DND-41 (cell line): ENCODE data around the gene C2CD2.

Experiments
- ATAC-seq: fragments of 200-7000 bp; cut with Tn5 transposase; 3 replicates; pipeline ENCODE4 v1.9.1; 2021; ENCODE audit warnings: low read depth; ENCODE audit not compliant: insufficient read depth
- DNase-seq: peaks from one replicate; pipeline ENCODE4 v3.0.0-alpha.2; 2020
- H2AFZ ChIP-seq: 2 replicates; pipeline ENCODE4 v1.6.0; 2012; ENCODE audit warnings: low read depth, low read length
- H3K27ac ChIP-seq: 2 replicates; pipeline ENCODE4 v1.5.1; 2012; ENCODE audit warnings: low read length, inconsistent platforms
- H3K27me3 ChIP-seq: fragments of 200-600 bp; sonication (generic); 2 replicates; pipeline ENCODE4 v1.6.0; 2012; ENCODE audit warnings: low read length, mild to moderate bottlenecking, inconsistent platforms; ENCODE audit not compliant: insufficient read depth, poor library complexity
- H3K36me3 ChIP-seq: 2 replicates; pipeline ENCODE4 v1.5.1; 2012; ENCODE audit warnings: low read length, inconsistent platforms; ENCODE audit not compliant: insufficient read depth
- H3K4me1 ChIP-seq: 2 replicates; pipeline ENCODE4 v1.5.1; 2012; ENCODE audit warnings: mild to moderate bottlenecking, low read length; ENCODE audit not compliant: insufficient read depth
- H3K4me2 ChIP-seq: 2 replicates; pipeline ENCODE4 v1.6.0; 2012; ENCODE audit warnings: mild to moderate bottlenecking, moderate library complexity, low read length, inconsistent platforms; ENCODE audit not compliant: insufficient read depth
- H3K4me3 ChIP-seq, 2 experiments: fragments of 200-600 bp in 1 of 2; shearing (Covaris generic) in 1 of 2; 2 replicates each; pipeline ENCODE4 v1.5.1; 2012 to 2016; ENCODE audit warnings: inconsistent platforms in 2 of 2, low read length in 2 of 2, mild to moderate bottlenecking in 2 of 2, low read depth in 1 of 2, moderate library complexity in 1 of 2
- H3K79me2 ChIP-seq: 2 replicates; pipeline ENCODE4 v1.6.0; 2012; ENCODE audit warnings: low read length, inconsistent platforms; ENCODE audit not compliant: insufficient read depth
- H3K9ac ChIP-seq: 2 replicates; pipeline ENCODE4 v1.6.0; 2012; ENCODE audit warnings: low read depth, mild to moderate bottlenecking, inconsistent platforms, low read length, moderate library complexity
- H3K9me3 ChIP-seq: 2 replicates; pipeline ENCODE4 v1.5.1; 2012; ENCODE audit warnings: low read length, moderate library complexity, mild to moderate bottlenecking, inconsistent platforms; ENCODE audit not compliant: insufficient read depth, severe bottlenecking
- H4K20me1 ChIP-seq: 2 replicates; pipeline ENCODE4 v1.6.0; 2012; ENCODE audit warnings: low read length; ENCODE audit not compliant: insufficient read depth
- EZH2 ChIP-seq: IDR thresholded peaks from 3 replicates; pipeline ENCODE4 v1.6.1; 2012; ENCODE audit warnings: borderline replicate concordance, low read depth, mild to moderate bottlenecking, moderate library complexity, low read length, inconsistent platforms; ENCODE audit not compliant: severe bottlenecking
- TF ChIP-seq, protein P1 (sequence below): IDR thresholded peaks from 2 replicates; pipeline ENCODE4 v1.5.1; 2012; ENCODE audit warnings: borderline replicate concordance, low read length, moderate library complexity, mild to moderate bottlenecking; ENCODE audit not compliant: poor library complexity, severe bottlenecking; ENCODE audit errors: extremely low read depth

Gene C2CD2

DNA sequence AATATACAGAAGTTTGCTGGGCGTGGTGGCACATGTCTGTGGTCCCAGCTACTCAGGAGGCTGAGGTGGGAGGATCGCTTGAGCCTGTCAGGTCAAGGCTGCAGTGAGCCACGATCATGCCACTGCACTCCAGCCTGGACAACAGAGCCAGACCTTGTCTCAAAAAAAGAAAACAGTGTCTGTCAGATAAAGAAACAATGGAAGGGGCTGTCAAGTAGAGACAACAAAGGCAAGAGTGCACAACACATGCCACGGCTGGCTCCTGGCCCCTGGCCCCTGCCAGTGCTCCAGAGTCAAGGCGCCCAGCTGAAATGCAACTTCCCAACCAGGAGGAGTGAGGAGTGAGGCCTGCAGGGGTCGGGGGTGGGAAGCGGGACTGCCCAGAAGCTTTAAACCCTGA lies 107.3 kb downstream of the C2CD2 start:
- TF ChIP-seq, protein P1, sequence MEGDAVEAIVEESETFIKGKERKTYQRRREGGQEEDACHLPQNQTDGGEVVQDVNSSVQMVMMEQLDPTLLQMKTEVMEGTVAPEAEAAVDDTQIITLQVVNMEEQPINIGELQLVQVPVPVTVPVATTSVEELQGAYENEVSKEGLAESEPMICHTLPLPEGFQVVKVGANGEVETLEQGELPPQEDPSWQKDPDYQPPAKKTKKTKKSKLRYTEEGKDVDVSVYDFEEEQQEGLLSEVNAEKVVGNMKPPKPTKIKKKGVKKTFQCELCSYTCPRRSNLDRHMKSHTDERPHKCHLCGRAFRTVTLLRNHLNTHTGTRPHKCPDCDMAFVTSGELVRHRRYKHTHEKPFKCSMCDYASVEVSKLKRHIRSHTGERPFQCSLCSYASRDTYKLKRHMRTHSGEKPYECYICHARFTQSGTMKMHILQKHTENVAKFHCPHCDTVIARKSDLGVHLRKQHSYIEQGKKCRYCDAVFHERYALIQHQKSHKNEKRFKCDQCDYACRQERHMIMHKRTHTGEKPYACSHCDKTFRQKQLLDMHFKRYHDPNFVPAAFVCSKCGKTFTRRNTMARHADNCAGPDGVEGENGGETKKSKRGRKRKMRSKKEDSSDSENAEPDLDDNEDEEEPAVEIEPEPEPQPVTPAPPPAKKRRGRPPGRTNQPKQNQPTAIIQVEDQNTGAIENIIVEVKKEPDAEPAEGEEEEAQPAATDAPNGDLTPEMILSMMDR: no peak
- no peak for TF ChIP-seq EZH2
- H3K4me1 ChIP-seq: no peaks in the 10 kb centered on the region
- H2AFZ ChIP-seq: no peak overlapping the region
- H3K4me2 ChIP-seq: no peak overlapping the region
- peaks cover 65% of the 10 kb centered on the region for H3K36me3 ChIP-seq
- no peak overlapping the region for H3K27ac ChIP-seq
- H3K79me2 ChIP-seq: no peaks in the 10 kb centered on the region
- ATAC-seq: no peak
- peaks cover 7% of the 10 kb centered on the region; the same call in 1 of the 2 replicates for H4K20me1 ChIP-seq
- H3K9me3 ChIP-seq: no peaks in the 10 kb centered on the region
- H3K9ac ChIP-seq: no peak overlapping the region
- DNase-seq: no peak
- no peak overlapping the region for H3K4me3 ChIP-seq
- no peaks in the 10 kb centered on the region for H3K27me3 ChIP-seq

GRCh38 chr21:41846033-41846317 lies 107.8 kb downstream of the C2CD2 start:
- Histone ChIP-seq H3K79me2 (no peaks in the 10 kb centered on the region), H3K27me3 (no peaks in the 10 kb centered on the region), H3K9me3 (no peaks in the 10 kb centered on the region), H2AFZ (no peak overlapping the region), H3K36me3 (peaks cover 63% of the 10 kb centered on the region), H3K4me3 (no peak overlapping the region), H4K20me1 (peaks cover 7% of the 10 kb centered on the region; the same call in 1 of the 2 replicates), H3K4me1 (no peaks in the 10 kb centered on the region), H3K4me2 (no peak overlapping the region), H3K27ac (no peak overlapping the region), H3K9ac (no peak overlapping the region)
- ATAC-seq: no peak
- TF ChIP-seq EZH2: no peak
- TF ChIP-seq, protein P1: no peak
- no peak for DNase-seq

DNA sequence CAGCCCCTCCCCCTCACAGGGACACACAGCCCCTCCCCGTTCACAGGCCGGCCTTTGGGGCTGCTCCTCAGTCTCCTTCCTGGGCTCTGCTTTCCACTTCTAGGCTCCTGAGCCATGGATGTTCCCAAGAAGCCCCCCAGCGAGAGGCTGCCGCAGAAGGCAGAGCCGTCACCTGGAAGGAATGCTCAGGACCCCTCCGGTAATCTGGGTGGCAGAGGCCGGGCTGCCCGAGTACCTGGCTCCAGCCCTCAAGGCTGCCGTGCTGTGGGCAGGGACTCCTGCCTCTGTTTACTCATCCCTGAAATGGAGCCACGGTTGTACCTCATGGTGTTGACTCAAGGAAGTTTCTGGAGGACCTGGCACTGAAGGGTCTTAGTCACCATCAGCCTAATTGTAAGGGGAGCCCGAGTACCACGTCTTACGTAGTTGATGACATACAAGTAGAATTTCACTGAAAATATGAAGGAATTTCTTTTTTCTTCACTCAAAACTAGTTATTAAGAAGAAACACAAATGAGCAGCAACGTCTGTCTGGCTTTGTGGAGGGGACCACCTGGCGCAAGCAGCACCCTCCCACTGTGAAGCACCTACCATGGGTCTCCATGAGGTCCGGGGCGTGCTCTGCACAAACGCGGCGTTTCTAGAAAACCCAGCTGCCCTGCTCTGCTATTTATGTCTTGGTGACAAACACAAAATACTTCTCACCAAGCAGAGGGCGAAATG lies 108.3 kb downstream of the C2CD2 start:
- no peak for DNase-seq
- TF ChIP-seq, protein P1: no peak
- TF ChIP-seq EZH2: no peak
- Histone ChIP-seq H3K79me2 (no peaks in the 10 kb centered on the region), H3K4me1 (no peaks in the 10 kb centered on the region), H3K27me3 (no peaks in the 10 kb centered on the region), H3K4me2 (no peak overlapping the region), H4K20me1 (peaks cover 7% of the 10 kb centered on the region; the same call in 1 of the 2 replicates), H3K36me3 (peaks cover 59% of the 10 kb centered on the region), H3K9ac (no peak overlapping the region), H2AFZ (no peak overlapping the region), H3K9me3 (no peaks in the 10 kb centered on the region), H3K4me3 (no peak overlapping the region), H3K27ac (no peak overlapping the region)
- ATAC-seq: no peak

- Histone ChIP-seq H3K36me3 (peaks cover 64% of the 10 kb centered on the region), H3K9me3 (no peaks in the 10 kb centered on the region), H2AFZ (no peak overlapping the region), H3K79me2 (no peaks in the 10 kb centered on the region), H3K4me1 (no peaks in the 10 kb centered on the region), H4K20me1 (peaks cover 7% of the 10 kb centered on the region; the same call in 1 of the 2 replicates), H3K4me2 (no peak overlapping the region), H3K9ac (no peak overlapping the region), H3K27ac (no peak overlapping the region), H3K4me3 (no peak overlapping the region), H3K27me3 (no peaks in the 10 kb centered on the region)
- TF ChIP-seq, protein P1: no peak
- TF ChIP-seq EZH2: no peak
- ATAC-seq: no peak
- DNase-seq: no peak
Observed at GRCh38 chr21:41843584-41843983, 110.2 kb downstream of the C2CD2 start.
